NCI-H748 (cell line): Measurements from ENCODE around the gene HOXB2.
A peak's percentile ranks its signal among the peaks of the same experiment; 100 is the strongest.

Experiments used
- DNase-seq: peaks from one replicate; lab custom pipeline; 2025; ENCODE audit not compliant: unreplicated experiment; lab: John Stamatoyannopoulos, UW

HOXB2 gene

GRCh38 chr17:48579471-48579759, 34.5 kb upstream of the HOXB2 start:
- DNase-seq, result no peak

GRCh38 chr17:48578616-48579470, 33.9 kb upstream of the HOXB2 start:
- peak; percentile 49 for DNase-seq

GRCh38 chr17:48577946-48578615, 33.2 kb upstream of the HOXB2 start, which contains the start of gene HOXB4:
Gene HOXB4, minus strand, starts transcription at chr17:48578350. Its CDS starts 31 bp downstream, at chr17:48578319.
- DNase-seq, result peak; percentile 76

- peak; percentile 29 for DNase-seq
Observed at GRCh38 chr17:48577330-48577945, 32.5 kb upstream of the HOXB2 start.

- no peak for DNase-seq
Observed at GRCh38 chr17:48576479-48577309, 31.8 kb upstream of the HOXB2 start.

- DNase-seq, result no peak
Observed at GRCh38 chr17:48575673-48576478, 31.0 kb upstream of the HOXB2 start.

GRCh38 chr17:48575066-48575582, 30.2 kb upstream of the HOXB2 start:
- DNase-seq, result peak; percentile 56

GRCh38 chr17:48574505-48575065, 29.7 kb upstream of the HOXB2 start:
- DNase-seq, result no peak

GRCh38 chr17:48571826-48572417, 27.0 kb upstream of the HOXB2 start:
- no peak for DNase-seq

- DNase-seq, result peak; percentile 37
Observed at GRCh38 chr17:48571024-48571818, 26.3 kb upstream of the HOXB2 start.

GRCh38 chr17:48570325-48571023, 25.6 kb upstream of the HOXB2 start:
- no peak for DNase-seq

GRCh38 chr17:48569674-48570324, 24.9 kb upstream of the HOXB2 start:
- DNase-seq, result no peak

- DNase-seq, result no peak
Observed at GRCh38 chr17:48569240-48569582, 24.3 kb upstream of the HOXB2 start.

GRCh38 chr17:48568499-48569239, 23.8 kb upstream of the HOXB2 start:
- DNase-seq, result peak; percentile 51

- no peak for DNase-seq
Observed at GRCh38 chr17:48567646-48568354, 22.9 kb upstream of the HOXB2 start.

- DNase-seq, result peak; percentile 53
Observed at GRCh38 chr17:48567209-48567608, 22.3 kb upstream of the HOXB2 start.
